ENCODE measurements around the gene BCAS1.

The BCAS1 gene

DNA sequence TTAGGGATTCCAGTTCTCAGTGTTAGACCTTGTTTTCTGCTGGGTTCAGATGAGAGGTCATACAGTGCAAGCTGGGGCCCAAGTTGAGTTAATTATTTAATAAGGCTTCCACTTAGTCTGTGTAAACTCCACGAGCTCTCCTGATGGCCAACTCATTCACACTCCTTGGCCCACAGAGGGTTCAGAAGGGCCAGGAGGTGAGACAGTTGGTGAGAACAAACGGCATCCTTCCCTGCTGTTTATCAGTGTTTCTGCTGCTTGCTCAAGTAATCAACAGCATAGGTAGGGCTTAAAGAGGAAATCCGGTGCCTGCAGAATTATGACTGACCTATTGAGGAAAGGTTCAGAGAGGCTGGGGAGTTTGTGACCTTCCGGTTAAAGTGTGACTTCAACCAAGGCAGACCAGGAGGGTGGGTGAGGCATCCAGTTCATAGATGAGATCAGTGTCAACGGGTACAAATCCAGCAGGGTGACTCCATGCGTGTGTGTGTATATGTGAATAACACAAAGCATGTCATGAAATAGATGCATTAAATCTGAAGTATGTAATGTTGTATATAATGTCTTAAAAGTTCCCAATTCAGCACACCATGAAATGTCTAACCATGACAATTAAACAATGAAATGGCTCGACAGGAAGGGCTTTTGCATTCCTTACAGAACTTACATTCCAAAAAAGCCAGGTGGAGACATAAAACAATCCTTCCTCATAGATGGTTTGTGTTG, 37.4 kb upstream of the BCAS1 start:
- H3K9me3 ChIP-seq (ENCODE audit: control insufficient read depth, insufficient read depth, low read length), result peaks cover 3% of the 10 kb centered on the region; the same call in 1 of the 2 replicates
- no peaks in the 10 kb centered on the region for H3K36me3 ChIP-seq (ENCODE audit: insufficient read depth, low read length)
- no peak overlapping the region for H3K9ac ChIP-seq (ENCODE audit: low read depth, low read length)
- peaks cover 7% of the 10 kb centered on the region; the same call in 1 of the 2 replicates for H3K4me1 ChIP-seq (ENCODE audit: insufficient read depth, low read length)

DNA sequence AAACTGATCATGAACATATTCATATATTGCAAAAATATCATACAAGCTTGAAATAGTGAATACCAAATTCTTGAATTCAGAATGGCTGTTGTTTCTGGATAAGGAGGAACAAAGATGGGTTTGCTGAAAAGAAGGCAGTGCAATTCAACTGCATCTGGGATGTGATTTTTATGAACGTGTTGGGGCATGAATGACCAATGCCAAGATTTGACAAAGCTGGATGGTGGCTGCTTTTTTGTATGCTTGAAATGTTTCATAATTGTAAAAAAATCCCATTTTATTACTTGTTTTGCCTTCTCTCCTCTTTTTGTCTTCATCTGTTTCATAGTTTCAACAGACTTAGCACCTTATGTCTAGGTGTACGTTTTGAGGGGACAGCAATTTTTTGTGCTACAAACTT, 36.8 kb upstream of the BCAS1 start:
- Histone ChIP-seq H3K9me3 (ENCODE audit: control insufficient read depth, insufficient read depth, low read length) (peaks cover 3% of the 10 kb centered on the region; the same call in 1 of the 2 replicates), H3K9ac (ENCODE audit: low read depth, low read length) (no peak overlapping the region), H3K4me1 (ENCODE audit: insufficient read depth, low read length) (peaks cover 7% of the 10 kb centered on the region; the same call in 1 of the 2 replicates)

DNA sequence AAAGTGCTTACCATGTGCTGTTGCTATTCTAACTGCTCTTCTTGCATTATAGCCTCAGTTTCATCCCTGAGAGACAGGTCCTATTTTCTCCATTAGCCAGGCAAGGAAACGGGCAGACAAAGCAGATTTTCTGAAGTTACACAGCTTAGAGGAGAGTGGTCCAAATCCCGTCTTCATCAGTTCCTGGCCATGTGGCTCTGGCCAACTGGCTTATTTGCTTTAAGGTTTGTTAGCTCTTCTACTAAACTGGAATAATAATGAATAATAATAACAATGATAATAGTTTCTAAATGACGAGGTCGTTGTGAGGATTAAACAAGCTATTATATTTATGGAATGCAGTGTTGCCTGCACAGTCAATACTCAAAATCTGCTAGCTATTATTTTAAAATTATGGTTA, 35.8 kb upstream of the BCAS1 start:
- Histone ChIP-seq H3K4me1 (ENCODE audit: insufficient read depth, low read length) (peaks cover 7% of the 10 kb centered on the region; the same call in 1 of the 2 replicates), H3K36me3 (ENCODE audit: insufficient read depth, low read length) (no peaks in the 10 kb centered on the region), H3K9me3 (ENCODE audit: control insufficient read depth, insufficient read depth, low read length) (no peaks in the 10 kb centered on the region), H3K9ac (ENCODE audit: low read depth, low read length) (no peak overlapping the region)

More for the DNA sequence above, 36.8 kb upstream of the BCAS1 start:
- no peaks in the 10 kb centered on the region for H3K36me3 ChIP-seq (ENCODE audit: insufficient read depth, low read length)

DNA sequence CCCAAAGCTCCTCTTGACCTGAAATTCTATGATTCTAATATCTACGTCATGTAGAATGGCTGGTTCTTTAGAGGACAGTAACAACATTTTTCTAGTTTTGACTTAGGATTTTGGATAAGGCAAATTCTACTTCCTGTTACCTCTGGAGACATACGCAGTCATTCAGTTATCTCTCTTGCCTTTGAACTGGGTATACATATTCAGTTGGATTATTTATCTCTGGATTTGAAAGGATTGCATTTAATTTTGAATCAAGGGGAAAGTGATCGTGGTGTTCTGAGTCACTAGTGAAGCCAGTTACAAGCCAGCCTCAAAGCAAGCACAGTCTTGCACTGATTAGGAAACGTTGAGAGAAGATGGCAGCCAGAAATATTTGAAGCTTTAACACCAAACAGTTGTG, 35.3 kb upstream of the BCAS1 start:
- H3K36me3 ChIP-seq (ENCODE audit: insufficient read depth, low read length), result no peaks in the 10 kb centered on the region
- no peaks in the 10 kb centered on the region for H3K9me3 ChIP-seq (ENCODE audit: control insufficient read depth, insufficient read depth, low read length)
- H3K9ac ChIP-seq (ENCODE audit: low read depth, low read length), result no peak overlapping the region
- H3K4me1 ChIP-seq (ENCODE audit: insufficient read depth, low read length), result peaks cover 7% of the 10 kb centered on the region; the same call in 1 of the 2 replicates

DNA sequence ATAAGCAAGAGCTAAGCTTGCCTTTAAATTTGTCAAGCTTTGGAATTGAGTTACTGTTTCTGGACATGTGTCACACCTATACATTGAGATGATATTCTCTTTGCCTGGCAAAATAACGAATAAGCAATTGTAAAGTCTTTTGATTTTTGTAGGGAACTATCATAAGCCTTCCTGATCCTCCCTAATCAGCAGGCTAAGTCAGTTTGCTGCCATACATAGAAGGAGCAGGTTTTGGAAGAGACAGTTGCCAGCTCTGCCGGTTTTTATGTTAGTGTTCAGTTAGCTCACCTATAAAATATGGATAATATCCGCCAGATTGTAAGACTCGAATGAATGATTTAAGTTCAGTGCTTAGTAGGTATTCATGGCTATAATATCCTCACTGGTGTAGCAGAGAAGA, 34.4 kb upstream of the BCAS1 start:
- Histone ChIP-seq H3K9ac (ENCODE audit: low read depth, low read length) (no peak overlapping the region), H3K9me3 (ENCODE audit: control insufficient read depth, insufficient read depth, low read length) (no peaks in the 10 kb centered on the region), H3K36me3 (ENCODE audit: insufficient read depth, low read length) (no peaks in the 10 kb centered on the region), H3K4me1 (ENCODE audit: insufficient read depth, low read length) (peaks cover 7% of the 10 kb centered on the region; the same call in 1 of the 2 replicates)

DNA sequence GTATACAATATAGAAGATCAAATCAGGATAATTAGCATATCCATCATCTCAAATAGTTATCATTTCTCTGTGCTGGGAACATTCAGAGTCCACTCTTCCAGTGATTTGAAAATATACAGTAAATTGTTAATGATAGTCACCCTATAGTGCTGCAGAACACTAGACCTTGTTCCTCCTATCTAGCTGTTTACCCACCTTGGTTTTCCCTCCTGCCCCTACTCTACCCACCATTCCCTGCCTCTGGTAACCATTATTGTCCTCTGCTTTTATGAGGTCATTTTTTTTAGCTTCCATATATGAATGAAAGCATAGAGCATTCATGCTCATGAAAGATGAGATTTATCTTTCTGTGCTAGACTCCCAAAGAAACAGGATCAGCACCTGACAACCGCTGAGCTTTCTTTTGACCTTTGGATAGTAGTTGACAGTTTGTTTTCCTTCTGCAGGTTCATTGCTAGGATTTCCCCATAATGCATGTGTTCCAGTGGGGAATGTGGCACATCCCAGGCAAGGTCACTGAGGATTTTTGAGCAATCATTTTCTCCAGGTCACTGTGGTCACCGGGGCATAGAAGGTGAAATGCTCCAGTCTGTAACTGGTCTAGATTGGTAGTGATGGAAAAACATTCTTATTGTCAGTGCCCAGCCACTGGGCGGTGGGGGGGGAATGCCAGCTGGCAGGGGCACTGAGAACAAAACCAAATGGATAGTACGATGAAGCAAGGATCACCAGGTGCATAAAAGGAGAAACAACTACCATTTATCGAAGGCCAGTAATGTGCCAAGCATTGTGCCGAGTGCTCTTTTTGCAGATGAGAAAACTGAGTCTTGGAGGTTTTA, 33.6 kb upstream of the BCAS1 start:
- no peak overlapping the region for H3K9ac ChIP-seq (ENCODE audit: low read depth, low read length)
- H3K36me3 ChIP-seq (ENCODE audit: insufficient read depth, low read length), result no peaks in the 10 kb centered on the region
- peaks cover 7% of the 10 kb centered on the region; the same call in 1 of the 2 replicates for H3K4me1 ChIP-seq (ENCODE audit: insufficient read depth, low read length)
- no peaks in the 10 kb centered on the region for H3K9me3 ChIP-seq (ENCODE audit: control insufficient read depth, insufficient read depth, low read length)

DNA sequence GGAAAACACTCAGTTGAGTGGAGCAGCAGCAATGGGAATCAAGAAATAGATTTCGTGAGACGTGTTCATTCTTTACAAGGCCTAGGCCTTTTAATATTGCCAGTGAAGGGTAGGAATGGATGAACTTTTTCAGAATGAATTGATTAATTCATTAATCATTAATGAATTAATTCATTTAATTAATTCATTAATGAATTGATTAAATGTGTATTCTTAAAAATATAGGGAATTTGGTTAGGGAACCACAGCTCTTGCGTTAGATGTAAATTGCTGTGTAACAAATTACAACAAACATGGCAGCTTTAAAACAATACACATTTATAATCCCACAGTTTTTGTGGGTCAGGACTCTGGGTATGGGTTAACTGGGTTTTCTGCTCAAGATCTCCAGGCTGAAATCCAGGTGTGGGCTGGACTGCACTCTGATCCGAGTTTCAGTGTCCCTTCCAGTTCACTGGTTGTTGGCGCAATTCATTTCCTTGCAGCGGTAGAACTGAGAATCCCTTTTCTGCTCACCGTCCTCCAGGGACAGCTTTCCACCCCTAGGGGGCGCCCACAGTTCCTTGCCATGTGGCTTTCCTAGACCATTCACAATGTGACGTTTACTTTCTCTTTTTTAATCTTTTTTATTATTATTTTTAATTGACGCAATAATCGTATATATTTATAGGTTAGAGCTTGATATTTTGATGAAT, 32.8 kb upstream of the BCAS1 start:
- H3K9ac ChIP-seq (ENCODE audit: low read depth, low read length), result no peak overlapping the region
- H3K36me3 ChIP-seq (ENCODE audit: insufficient read depth, low read length), result no peaks in the 10 kb centered on the region
- H3K4me1 ChIP-seq (ENCODE audit: insufficient read depth, low read length), result peaks cover 7% of the 10 kb centered on the region; the same call in 1 of the 2 replicates
- H3K9me3 ChIP-seq (ENCODE audit: control insufficient read depth, insufficient read depth, low read length), result no peaks in the 10 kb centered on the region

DNA sequence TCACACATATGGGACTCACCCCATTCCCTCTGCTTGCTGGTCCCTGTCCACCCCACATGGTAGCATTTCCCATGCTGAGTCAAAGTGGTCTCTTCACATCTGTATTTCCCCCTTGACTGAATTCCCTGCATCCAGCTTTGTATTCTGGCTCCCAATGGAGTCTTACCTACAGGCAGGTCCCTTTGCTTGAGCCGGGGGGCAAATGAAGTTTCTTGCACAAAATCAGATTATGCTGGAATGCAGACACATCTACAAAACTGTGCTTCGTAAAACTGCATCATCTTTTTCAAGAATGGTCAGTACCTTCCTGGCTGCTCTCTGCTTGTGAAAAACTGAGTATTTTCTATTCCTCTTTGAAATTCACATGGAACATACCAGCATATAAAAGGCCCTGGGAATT, 32.1 kb upstream of the BCAS1 start:
- no peaks in the 10 kb centered on the region for H3K9me3 ChIP-seq (ENCODE audit: control insufficient read depth, insufficient read depth, low read length)
- H3K4me1 ChIP-seq (ENCODE audit: insufficient read depth, low read length), result 0 out of 2 replicates have a peak, but pooled peaks cover 3% of the 10 kb centered on the region
- no peaks in the 10 kb centered on the region for H3K36me3 ChIP-seq (ENCODE audit: insufficient read depth, low read length)
- H3K9ac ChIP-seq (ENCODE audit: low read depth, low read length), result no peak overlapping the region

DNA sequence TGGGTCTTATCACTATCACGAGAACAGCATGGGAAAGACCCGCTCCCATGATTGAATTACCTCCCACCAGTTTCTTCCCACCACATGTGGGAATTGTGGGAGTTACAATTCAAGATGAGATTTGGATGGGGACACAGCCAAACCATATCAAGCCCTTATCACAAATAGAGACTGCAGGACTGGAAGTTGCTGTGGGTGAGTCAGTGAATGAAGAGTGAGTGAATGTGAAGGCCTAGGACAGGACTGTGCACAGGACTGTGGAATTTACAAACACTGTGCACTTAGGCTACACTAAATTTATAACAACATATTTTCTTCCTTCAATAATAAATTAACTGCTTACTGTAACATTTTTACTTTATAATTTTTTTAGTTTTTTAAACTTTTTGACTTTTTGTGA, 30.2 kb upstream of the BCAS1 start:
- H3K4me1 ChIP-seq (ENCODE audit: insufficient read depth, low read length), result 0 out of 2 replicates have a peak, but pooled peaks cover 3% of the 10 kb centered on the region
- no peaks in the 10 kb centered on the region for H3K36me3 ChIP-seq (ENCODE audit: insufficient read depth, low read length)
- H3K9ac ChIP-seq (ENCODE audit: low read depth, low read length), result no peak overlapping the region
- no peaks in the 10 kb centered on the region for H3K9me3 ChIP-seq (ENCODE audit: control insufficient read depth, insufficient read depth, low read length)

DNA sequence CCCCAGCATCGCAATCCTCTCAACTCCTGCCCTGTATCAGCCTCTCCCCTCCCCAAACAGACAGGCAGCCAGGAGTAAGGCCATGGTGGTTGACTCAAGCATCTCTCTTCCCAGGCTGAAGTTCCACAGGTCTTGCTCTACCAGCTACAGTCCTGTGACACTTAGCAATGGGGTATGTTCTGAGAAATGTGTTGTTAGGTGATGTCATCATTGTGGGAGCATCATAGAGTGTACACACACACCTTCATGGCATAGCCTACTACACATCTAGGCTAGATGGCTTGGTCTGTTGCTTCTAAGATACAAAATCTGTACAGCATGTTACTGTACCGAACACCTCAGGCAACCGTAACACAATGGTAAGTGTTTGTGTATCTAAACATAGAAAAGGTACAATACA, 29.5 kb upstream of the BCAS1 start:
- no peaks in the 10 kb centered on the region for H3K36me3 ChIP-seq (ENCODE audit: insufficient read depth, low read length)
- H3K9me3 ChIP-seq (ENCODE audit: control insufficient read depth, insufficient read depth, low read length), result no peaks in the 10 kb centered on the region
- no peak overlapping the region for H3K9ac ChIP-seq (ENCODE audit: low read depth, low read length)
- H3K4me1 ChIP-seq (ENCODE audit: insufficient read depth, low read length), result 0 out of 2 replicates have a peak, but pooled peaks cover 3% of the 10 kb centered on the region

DNA sequence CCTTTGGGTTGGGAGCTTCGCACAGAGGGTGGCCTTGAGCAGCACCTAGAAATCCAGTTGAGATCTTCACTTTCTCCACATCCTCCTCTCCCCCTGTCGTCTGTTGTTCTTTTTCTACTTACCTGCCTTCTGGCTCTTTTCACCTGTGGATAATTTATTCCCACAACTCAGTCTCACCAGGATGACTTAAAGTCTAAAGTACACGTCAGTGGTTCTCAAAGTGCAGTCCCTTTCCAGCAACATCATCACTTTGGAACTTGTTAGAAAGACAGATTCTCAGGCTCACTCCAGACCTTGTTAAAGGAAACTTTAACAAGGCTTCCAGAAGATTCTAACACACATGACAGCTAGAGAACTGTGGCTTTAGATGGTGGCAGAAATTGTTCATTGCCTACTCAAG, 27.7 kb upstream of the BCAS1 start:
- Histone ChIP-seq H3K9ac (ENCODE audit: low read depth, low read length) (no peak overlapping the region), H3K9me3 (ENCODE audit: control insufficient read depth, insufficient read depth, low read length) (no peaks in the 10 kb centered on the region), H3K36me3 (ENCODE audit: insufficient read depth, low read length) (no peaks in the 10 kb centered on the region), H3K4me1 (ENCODE audit: insufficient read depth, low read length) (0 out of 2 replicates have a peak, but pooled peaks cover 3% of the 10 kb centered on the region)

DNA sequence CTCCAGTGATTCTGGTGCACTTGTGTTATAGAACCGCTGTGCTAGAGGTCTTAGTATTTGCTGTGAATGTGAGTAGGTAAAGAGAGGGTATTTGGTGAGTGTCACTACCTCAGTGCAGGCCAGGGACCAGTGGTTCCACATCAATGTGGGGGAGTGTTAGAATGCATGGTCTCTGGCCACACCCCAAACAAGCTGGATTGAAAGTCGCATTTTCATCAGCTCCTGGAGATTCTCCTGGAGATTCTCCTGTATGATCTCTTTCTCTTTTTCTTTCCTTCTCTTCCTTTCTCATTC, 26.8 kb upstream of the BCAS1 start:
- H3K36me3 ChIP-seq (ENCODE audit: insufficient read depth, low read length), result no peaks in the 10 kb centered on the region
- H3K9me3 ChIP-seq (ENCODE audit: control insufficient read depth, insufficient read depth, low read length), result no peaks in the 10 kb centered on the region
- H3K4me1 ChIP-seq (ENCODE audit: insufficient read depth, low read length), result 0 out of 2 replicates have a peak, but pooled peaks cover 3% of the 10 kb centered on the region
- no peak overlapping the region for H3K9ac ChIP-seq (ENCODE audit: low read depth, low read length)

DNA sequence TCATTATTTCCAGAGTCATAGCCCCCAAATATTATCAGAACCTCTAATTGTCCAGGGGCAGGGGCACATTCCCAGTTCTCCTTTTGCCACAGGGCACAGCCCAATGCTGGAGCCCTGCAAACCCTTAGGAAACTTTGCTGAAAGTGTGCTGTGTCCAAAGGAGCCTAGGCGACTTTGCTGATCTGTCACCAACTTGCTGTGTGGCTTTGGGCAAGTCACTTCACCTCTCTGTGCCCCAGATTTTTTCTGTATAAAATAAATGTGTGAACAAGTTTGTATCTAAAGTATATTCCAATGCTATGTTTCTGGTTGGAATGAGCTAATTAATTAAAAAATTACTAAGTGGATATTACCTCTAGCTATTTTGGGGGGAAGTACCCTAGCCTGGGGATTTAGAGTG, 25.4 kb upstream of the BCAS1 start:
- Histone ChIP-seq H3K9me3 (ENCODE audit: control insufficient read depth, insufficient read depth, low read length) (no peaks in the 10 kb centered on the region), H3K4me1 (ENCODE audit: insufficient read depth, low read length) (0 out of 2 replicates have a peak, but pooled peaks cover 3% of the 10 kb centered on the region), H3K36me3 (ENCODE audit: insufficient read depth, low read length) (no peaks in the 10 kb centered on the region), H3K9ac (ENCODE audit: low read depth, low read length) (no peak overlapping the region)

DNA sequence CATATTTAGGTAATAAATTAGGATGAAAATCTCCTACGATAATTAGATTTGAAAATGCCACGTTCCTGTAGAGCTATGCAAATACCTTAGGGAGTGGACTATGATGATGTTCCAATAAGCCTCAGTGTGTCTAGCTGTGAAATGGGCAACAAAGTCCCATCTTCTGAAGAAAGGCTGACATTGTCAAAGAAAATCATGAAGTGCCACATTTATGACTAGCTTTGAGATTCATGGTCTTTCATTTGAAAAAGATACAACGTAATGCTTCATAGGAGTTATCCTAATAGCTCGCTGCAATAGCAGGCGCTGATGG, 23.8 kb upstream of the BCAS1 start:
- Histone ChIP-seq H3K9ac (ENCODE audit: low read depth, low read length) (no peak overlapping the region), H3K9me3 (ENCODE audit: control insufficient read depth, insufficient read depth, low read length) (no peaks in the 10 kb centered on the region), H3K4me1 (ENCODE audit: insufficient read depth, low read length) (0 out of 2 replicates have a peak, but pooled peaks cover 3% of the 10 kb centered on the region), H3K36me3 (ENCODE audit: insufficient read depth, low read length) (no peaks in the 10 kb centered on the region)

All from ES-I3 (cell line).